ENCODE measurements around the gene NAGA.
"Not testable (repeated sequence)": the region's sequence is repeated elsewhere in the genome, so short reads cannot be mapped to it uniquely, and the experiment has no call there.

NAGA gene

DNA sequence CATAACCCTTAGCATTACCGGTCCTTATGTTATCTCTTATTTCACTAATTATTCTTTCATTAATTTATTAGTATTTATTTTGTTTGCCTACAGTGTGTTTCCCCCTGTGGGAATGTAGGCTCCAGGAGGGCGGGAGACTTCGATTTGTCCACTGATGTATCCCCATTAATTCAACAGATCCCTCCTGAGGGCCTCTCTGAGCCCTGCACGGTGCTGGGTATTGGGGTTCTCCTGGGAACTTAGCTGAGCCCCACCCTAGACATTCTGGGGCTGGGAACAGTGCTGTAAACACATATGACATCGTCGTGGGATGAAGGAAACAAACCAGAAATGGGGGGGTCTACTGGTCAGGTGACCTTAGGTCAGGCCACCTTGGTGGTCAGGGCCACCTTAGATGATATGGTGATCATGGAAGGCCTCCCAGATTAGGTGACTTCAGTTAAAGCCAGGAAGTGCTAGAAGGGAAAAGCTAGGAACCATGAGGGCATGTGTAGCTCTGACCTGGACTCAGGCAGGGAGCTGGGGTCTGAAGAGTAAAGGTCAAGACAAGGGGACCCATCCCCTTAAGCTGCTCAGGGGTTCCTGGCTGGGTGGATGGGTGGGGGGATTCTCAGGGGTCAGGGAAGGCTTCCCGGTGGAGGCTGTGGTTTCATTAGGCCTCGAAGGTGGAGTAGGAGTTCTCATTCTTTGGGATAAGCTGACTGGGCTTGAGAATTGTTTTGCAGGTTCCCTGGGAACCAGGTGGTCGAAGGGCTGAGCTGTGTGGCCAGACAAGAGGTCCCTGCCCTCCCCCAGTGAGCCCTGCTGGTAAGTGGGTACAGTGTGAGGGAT is 4.4 kb upstream of the NAGA start:
- DNase-seq (ENCODE audit: low read depth in 2 of 2), result no peak

DNA sequence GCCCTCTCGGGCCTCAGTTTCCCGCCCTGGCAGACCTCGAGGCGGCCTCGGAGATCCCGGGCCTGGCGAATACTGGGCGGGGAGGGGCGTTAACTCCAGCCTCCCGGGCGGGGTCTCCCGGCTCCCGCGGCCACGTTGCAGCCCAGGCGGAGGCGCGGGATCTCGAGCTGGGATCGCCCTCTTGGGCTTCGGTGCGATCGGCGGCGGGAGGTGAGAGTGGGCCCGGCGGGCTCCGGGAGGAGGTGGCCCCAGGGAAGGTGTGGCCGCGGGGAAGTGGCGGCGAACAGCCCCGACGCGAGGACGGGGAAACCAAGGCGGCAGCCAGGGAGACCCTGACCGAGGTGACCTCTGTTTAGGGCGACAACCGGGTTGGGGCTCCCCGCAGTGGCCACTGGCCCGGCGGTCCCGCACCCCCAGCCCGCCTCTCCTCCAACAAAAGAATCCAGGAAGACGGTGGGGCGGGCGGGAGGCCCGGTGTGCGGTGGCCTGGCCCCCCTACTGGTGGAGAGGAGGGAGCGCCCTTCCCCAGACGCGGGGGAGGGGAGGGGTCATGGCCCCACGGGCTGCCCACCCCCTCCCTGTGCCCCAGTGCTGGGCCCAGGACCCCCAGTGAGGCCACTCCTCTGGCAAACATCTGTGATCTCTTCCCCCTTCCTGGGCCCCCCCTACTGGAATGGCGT is 3.7 kb upstream of the NAGA start, which contains the start of gene PHETA2:
TSS of gene PHETA2 (plus strand) at position 117 of the 680 bp plus-strand sequence. CDS start 3,046 bp downstream, outside the sequence.
- DNase-seq (ENCODE audit: low read depth in 2 of 2), result no peak

- DNase-seq (ENCODE audit: low read depth in 2 of 2), result no peak
These were observed 3.0 kb upstream of the NAGA start for GRCh38 chr22:42073621-42074041.

GRCh38 chr22:42072606-42073330 is 2.2 kb upstream of the NAGA start:
- DNase-seq (ENCODE audit: low read depth in 2 of 2), result no peak

DNA sequence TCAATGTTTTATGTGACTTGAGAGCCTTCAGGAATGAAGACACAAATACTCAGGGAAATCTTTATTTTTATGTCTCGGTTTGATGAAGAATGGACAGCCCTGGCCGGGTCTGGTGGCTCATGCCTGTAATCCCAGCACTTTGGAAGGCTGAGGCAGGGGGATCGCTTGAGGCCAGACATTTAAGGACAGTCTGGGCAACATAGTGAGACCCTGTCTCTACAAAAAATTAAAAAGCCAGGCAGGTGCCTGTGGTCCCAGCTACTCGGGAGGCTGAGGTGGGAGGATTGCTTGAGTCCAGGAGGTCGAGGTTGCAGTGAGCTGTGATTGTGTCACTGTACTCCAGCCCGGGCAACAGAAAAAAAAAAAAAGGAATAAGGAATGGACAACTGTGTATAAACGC is 896 bp upstream of the NAGA start:
- not testable (repeated sequence) for DNase-seq (ENCODE audit: low read depth in 2 of 2)

DNA sequence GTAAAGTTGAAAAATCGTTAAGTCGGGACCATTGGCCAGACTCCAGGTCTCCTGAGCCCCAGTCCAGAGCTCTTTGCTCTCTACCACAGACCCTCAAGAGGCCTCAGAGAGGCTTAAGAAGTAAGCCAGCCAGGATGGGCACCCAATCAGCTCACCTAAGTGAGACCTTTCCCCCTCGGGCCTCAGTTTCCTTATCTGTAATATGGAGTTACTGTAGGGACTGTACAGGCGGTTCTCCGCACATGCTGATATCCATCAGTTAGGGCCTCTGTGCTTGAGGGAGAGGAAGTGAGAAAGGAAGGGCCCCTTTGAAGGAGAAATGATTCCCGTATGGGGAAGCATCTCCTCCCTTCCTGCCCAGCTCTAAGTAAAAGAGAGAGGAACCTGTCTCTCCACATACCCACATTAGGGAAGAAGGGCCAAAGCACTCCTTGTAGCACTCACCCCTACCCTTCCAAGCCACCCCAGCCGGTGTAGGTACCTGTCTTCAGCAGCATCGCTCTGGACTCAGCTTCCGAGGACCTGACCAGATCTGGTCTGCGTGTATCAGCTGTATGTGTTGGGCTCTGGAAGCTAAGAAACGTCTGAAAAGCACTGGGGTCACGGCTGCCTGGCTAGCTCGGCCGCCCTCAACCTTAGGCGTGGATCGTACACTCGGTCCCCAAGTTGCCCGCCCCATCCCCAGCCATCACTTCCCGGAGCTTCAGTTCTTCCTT is 653 bp downstream of the NAGA start:
- DNase-seq (ENCODE audit: low read depth in 2 of 2), result no peak

DNA sequence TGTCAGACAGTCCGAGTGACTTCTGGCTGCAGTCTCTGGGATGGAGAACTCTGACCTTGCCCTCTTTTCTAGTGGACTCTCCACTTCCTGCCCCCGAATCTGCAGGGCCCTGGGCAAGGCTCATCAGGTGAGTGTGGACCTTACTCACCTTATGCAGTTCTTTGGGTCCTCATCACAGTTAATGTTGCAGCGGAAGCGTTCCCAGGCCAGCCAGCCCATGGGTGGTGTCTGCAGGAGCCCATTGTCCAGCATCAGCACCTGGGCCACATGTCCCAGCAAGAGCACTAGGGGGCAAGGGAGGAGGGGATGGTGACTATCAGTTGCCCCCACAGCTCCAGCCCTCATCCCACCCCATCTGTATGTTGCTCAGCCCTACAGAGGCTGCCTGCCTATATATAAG is 2.3 kb downstream of the NAGA start:
- no peak for DNase-seq (ENCODE audit: low read depth in 2 of 2)

GRCh38 chr22:42067671-42068251 is 2.9 kb downstream of the NAGA start:
- no peak for DNase-seq (ENCODE audit: low read depth in 2 of 2)

- DNase-seq (ENCODE audit: low read depth in 2 of 2), result no peak
These were observed 3.7 kb downstream of the NAGA start for GRCh38 chr22:42066937-42067336.

DNA sequence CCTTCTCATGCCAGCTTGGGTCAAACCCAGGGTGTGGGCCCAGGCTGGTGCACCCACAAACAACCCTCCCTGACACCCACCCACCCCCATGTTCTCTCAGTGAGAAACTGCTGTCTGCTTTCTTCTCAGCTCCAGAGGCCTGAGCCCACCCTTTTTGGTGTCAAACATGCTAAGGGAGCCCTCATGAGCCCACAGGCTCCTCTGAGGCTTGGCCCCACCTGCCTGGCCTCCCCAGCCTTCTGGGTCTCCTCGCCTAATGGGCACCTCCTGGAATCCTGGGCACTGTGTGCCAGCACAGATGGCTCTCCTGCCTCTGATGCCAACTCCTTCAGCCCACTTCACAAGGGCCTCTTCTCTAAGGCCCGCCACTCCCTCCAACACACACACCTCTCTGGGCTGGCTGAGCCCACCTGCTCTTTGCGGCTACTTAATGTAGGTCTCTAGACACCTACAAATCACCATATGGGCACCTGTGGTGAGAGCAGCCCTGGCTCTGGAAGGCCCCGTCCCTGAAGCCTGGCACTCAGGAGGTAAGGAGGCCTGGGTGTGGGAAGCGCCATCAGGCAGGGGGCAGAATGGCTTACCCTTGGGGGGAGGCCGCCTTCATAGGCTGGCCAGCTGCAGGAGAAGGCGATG is 4.4 kb downstream of the NAGA start:
- no peak for DNase-seq (ENCODE audit: low read depth in 2 of 2)

- DNase-seq (ENCODE audit: low read depth in 2 of 2), result no peak
These were observed 5.0 kb downstream of the NAGA start for GRCh38 chr22:42065438-42066125.

- no peak for DNase-seq (ENCODE audit: low read depth in 2 of 2)
These were observed 6.0 kb downstream of the NAGA start for GRCh38 chr22:42064629-42065028.

DNA sequence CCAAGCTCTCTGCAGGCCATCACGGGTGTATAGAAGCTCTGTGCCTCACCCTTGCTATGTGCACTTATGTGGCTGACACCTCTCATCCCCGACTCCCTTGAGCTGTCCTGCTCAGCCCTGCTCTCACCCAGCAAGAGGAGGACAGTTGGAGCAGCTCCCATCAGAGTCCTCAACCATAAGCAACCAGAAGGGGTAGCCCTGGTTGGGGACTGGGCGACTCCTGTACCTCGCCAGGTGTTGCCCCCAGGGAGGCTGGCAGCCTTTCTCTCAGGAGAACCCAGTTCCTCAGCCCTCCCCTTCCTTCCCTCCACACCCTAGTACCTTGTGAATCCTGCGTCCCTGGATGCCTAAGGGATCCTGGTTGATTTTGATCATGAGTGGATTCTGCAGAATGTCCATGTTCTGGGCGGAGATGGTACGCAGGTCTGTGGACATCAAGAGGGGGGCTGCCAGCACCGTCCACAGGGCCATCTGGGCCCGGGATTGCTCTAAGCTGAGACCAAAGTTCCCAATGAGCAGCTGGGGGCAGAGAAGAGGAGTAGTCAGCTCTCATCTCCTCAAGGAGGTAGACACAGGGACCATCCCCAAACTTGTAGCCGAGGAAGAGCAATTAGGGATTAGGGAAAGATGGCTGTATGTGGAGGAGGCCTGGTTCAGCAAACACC is 8.0 kb downstream of the NAGA start:
- DNase-seq (ENCODE audit: low read depth in 2 of 2), result no peak

DNA sequence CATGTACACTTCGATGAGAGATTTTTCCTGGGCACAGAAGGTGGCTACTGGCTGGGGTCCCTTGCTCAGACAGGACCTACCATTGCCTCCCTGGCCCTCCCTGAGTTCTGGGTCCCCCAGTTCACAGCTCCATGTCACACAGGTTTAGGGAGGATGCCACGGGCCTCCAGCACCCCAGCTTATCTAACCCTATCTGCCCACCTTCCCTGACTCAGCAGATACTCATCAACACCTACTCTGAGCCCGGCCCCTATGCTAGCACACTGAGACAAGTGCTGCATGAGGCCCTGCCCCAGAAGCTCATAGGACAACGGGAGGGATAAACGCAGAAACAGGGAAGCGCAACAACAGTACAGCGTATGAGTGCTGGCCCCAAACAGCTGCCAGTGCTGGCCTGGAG is 9.6 kb downstream of the NAGA start:
- DNase-seq (ENCODE audit: low read depth in 2 of 2), result no peak

- DNase-seq (ENCODE audit: low read depth in 2 of 2), result no peak
These were observed 10.1 kb downstream of the NAGA start for GRCh38 chr22:42060489-42060888.

DNA sequence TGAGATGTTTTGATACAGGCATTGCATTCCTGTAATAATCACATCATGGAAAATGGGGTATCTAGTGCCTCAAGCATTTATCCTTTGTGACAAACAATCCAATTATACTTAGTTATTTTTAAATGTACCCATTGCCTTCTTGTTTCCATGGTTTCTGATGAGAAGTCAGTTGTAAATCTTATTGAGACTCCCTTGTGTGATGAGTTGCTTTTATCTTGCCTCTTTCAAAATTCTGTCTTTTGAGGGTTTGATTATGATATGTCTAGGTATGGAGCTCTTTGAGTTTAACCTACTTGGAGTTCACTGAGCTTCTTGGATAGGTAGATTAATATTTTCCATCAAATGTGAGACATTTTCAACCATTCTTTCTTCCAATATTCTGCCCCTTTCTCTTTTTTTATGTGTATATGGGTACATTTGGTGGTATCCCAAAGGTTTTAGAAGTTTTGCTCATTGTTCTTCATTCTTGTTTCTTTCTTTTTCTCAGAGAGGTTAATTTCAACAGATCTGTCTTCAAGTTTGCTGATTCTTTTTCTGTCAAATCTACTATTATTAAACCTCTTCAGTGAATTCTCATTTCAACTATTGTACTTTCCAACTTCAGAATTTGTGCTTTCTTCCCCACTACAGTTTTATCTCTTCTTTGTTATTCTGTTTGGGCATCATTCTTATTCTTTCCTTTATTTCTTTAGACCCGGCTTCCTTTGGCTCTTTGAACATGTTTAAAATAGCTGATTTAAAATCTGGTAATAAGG is 13.7 kb downstream of the NAGA start:
- DNase-seq (ENCODE audit: low read depth in 2 of 2), result no peak

DNA sequence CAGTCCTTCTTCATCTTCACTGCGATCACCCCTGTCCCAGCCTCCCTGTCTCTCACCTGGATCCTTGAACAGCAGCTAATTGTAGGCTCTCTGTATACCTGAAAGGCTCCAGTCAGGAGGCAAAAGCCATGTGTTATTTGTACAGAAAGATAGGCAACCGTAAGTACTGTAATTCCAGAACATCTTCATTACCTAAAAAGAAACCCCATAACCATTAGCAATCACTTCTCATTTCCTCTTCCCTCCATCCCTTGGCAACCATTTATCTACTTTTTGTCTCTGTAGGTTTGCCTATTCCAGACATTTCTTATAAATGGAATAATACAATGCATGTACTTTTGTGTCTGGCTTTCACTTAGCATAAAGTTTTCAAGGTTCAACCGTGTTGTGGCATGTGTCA is 17.8 kb downstream of the NAGA start:
- no peak for DNase-seq (ENCODE audit: low read depth in 2 of 2)

DNA sequence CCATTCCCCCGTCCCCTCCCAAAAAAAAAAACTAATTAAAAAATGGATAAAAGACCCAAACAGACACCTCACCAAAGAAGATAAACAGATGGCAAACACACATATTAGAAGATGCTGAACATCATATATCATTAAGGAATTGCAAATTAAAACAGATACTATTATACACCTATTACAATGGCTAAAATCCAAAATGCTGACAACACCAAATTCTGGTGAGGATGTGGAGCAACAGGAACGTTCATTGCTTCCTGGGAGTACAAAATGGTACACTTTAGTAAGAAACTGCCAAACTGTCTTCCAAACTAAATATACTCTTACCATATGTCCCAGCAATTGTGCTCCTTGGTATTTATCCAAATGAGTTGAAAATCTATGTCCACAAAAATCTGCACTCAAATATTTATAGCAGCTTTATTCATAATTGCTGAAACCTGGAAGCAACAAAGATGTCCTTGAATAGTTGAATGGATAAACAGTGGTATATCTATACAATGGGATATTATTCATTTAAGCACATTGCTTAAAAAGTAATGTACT is 19.9 kb downstream of the NAGA start:
- no peak for DNase-seq (ENCODE audit: low read depth in 2 of 2)

DNA sequence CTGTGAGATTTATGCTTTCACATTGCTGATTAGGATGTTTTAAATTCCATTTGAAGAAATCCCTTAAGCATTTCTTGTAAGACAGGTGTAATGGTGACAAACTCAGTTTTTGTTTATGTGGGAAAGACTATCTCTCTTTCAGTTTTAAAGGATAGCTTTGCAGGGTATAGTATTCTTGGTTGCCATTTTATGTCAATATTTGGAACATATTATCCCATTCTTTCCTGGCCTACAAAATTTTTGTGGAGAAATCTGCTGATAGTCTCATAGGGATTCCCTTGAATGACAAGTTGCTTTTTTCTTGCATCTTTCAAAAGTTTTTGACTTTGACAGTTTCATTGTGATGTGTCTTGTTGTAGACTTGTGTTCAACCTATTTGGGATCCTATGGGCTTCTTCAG is 28.8 kb downstream of the NAGA start:
- no peak for DNase-seq (ENCODE audit: low read depth in 2 of 2)
